ENCODE measurements around the gene PAM. TPM values are rescaled to one million over a fixed set of nuclear protein-coding genes. Genes with fewer than 3 reads are reported as not detected.

The PAM gene
- total and polyA plus RNA-seq, 3 experiments from 2014 or later: 58.7 to 65.0 (median 59.8) TPM

DNA sequence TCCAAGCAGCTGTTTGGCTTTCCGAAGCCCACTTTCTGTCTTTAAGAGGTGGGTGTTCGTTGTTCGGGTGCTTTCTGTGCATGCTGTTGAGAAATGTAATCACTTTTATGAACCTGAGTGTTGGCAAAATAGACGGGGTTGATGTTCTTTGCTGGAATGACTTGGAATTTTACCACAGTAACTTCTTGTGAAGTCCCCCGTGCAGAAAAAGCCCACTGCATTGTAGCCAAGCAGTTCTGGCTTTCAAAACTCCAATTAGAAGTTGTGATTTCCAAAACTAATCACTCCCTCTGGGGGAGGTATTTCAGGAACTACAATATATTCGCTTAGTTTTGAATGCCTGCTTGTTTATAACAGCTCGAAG, 111.1 kb downstream of the PAM start:
- Histone ChIP-seq H3K27ac (ENCODE audit: low read depth, low read length) (no peak overlapping the region), H3K9me3 (ENCODE audit: low read length) (no peaks in the 10 kb centered on the region)
- peaks cover 7 to 24% (median 18%) of the 10 kb centered on the region in 3 donors for H3K36me3 Mint-ChIP-seq

GRCh38 chr5:102867992-102868662, 113.0 kb downstream of the PAM start:
- H3K27me3 Mint-ChIP-seq: peaks cover 4 to 15% of the 10 kb centered on the region in 2 donors
- CTCF ChIA-PET: no interaction called here
- no peaks in the 10 kb centered on the region for H3K27me3 ChIP-seq (ENCODE audit: insufficient read depth, low read length, poor library complexity, severe bottlenecking)
- peaks cover 20 to 23% (median 21%) of the 10 kb centered on the region in 3 donors for H3K4me1 Mint-ChIP-seq
- H3K36me3 ChIP-seq (ENCODE audit: insufficient read depth, low read length): no peaks in the 10 kb centered on the region
- H3K4me3 ChIP-seq (ENCODE audit: low read length): no peak overlapping the region
- no peaks in the 10 kb centered on the region for H3K9me3 Mint-ChIP-seq
- H3K27ac Mint-ChIP-seq: no peak overlapping the region
- no peaks in the 10 kb centered on the region for H3K9me3 ChIP-seq (ENCODE audit: low read length)
- DNase-seq: no peak
- H3K4me1 ChIP-seq (ENCODE audit: insufficient read depth, low read length): peaks cover 3% of the 10 kb centered on the region
- no peak overlapping the region for H3K27ac ChIP-seq (ENCODE audit: low read depth, low read length)
- H3K4me3 Mint-ChIP-seq: no peak overlapping the region
- POLR2A ChIA-PET: no interaction called here
- peaks cover 10 to 32% (median 28%) of the 10 kb centered on the region in 3 donors for H3K36me3 Mint-ChIP-seq

More for the DNA sequence above, 111.1 kb downstream of the PAM start:
- Histone ChIP-seq H3K36me3 (ENCODE audit: insufficient read depth, low read length) (no peaks in the 10 kb centered on the region), H3K4me1 (ENCODE audit: insufficient read depth, low read length) (peaks cover 3% of the 10 kb centered on the region), H3K4me3 (ENCODE audit: low read length) (peak overlapping the region; percentile 46), H3K27me3 (ENCODE audit: insufficient read depth, low read length, poor library complexity, severe bottlenecking) (no peaks in the 10 kb centered on the region)
- H3K4me1 Mint-ChIP-seq: peaks cover 20 to 25% (median 21%) of the 10 kb centered on the region in 3 donors
- peak overlapping the region; percentile 61 to 92 (median 81) for H3K4me3 Mint-ChIP-seq
- no peak for DNase-seq
- ChIA-PET CTCF (interaction anchor here (1.3 kb wide), 1 partner anchor 9 kb away, joined by 4 read pairs; no protein-coding TSS in a partner anchor), POLR2A (no interaction called here)
- H3K9me3 Mint-ChIP-seq: no peaks in the 10 kb centered on the region
- H3K27me3 Mint-ChIP-seq: peaks cover 4 to 15% of the 10 kb centered on the region in 2 donors
- H3K27ac Mint-ChIP-seq: peak overlapping the region in 5 of 8 donors; percentile 54 to 81 (median 76)

- H3K36me3 ChIP-seq (ENCODE audit: insufficient read depth, low read length): no peaks in the 10 kb centered on the region
- CTCF ChIA-PET: no interaction called here
- Mint-ChIP-seq H3K27me3 (peaks cover 4 to 15% of the 10 kb centered on the region in 2 donors), H3K4me1 (peaks cover 20 to 21% (median 21%) of the 10 kb centered on the region in 3 donors), H3K27ac (no peak overlapping the region), H3K4me3 (no peak overlapping the region), H3K9me3 (no peaks in the 10 kb centered on the region), H3K36me3 (peaks cover 12 to 40% (median 37%) of the 10 kb centered on the region in 3 donors)
- H3K4me3 ChIP-seq (ENCODE audit: low read length): no peak overlapping the region
- H3K4me1 ChIP-seq (ENCODE audit: insufficient read depth, low read length): peaks cover 3% of the 10 kb centered on the region
- no peak overlapping the region for H3K27ac ChIP-seq (ENCODE audit: low read depth, low read length)
- no peaks in the 10 kb centered on the region for H3K27me3 ChIP-seq (ENCODE audit: insufficient read depth, low read length, poor library complexity, severe bottlenecking)
- POLR2A ChIA-PET: no interaction called here
- DNase-seq: no peak
- H3K9me3 ChIP-seq (ENCODE audit: low read length): no peaks in the 10 kb centered on the region
Measured at GRCh38 chr5:102869230-102869629, 114.1 kb downstream of the PAM start.

GRCh38 chr5:102873379-102873932, 118.4 kb downstream of the PAM start:
- POLR2A ChIA-PET: no interaction called here
- Mint-ChIP-seq H3K9me3 (no peaks in the 10 kb centered on the region), H3K27ac (no peak overlapping the region), H3K4me1 (peaks cover 0 to 2% (median 0%) of the 10 kb centered on the region in 3 donors), H3K36me3 (peaks cover 10 to 44% (median 41%) of the 10 kb centered on the region in 3 donors), H3K27me3 (peaks cover 0 to 4% of the 10 kb centered on the region in 2 donors), H3K4me3 (no peak overlapping the region)
- Histone ChIP-seq H3K4me1 (ENCODE audit: insufficient read depth, low read length) (no peaks in the 10 kb centered on the region), H3K9me3 (ENCODE audit: low read length) (no peaks in the 10 kb centered on the region), H3K36me3 (ENCODE audit: insufficient read depth, low read length) (no peaks in the 10 kb centered on the region), H3K27ac (ENCODE audit: low read depth, low read length) (no peak overlapping the region), H3K27me3 (ENCODE audit: insufficient read depth, low read length, poor library complexity, severe bottlenecking) (no peaks in the 10 kb centered on the region), H3K4me3 (ENCODE audit: low read length) (no peak overlapping the region)
- CTCF ChIA-PET: no interaction called here
- DNase-seq: no peak

- Histone ChIP-seq H3K27ac (ENCODE audit: low read depth, low read length) (no peak overlapping the region), H3K36me3 (ENCODE audit: insufficient read depth, low read length) (no peaks in the 10 kb centered on the region), H3K4me1 (ENCODE audit: insufficient read depth, low read length) (no peaks in the 10 kb centered on the region), H3K9me3 (ENCODE audit: low read length) (no peaks in the 10 kb centered on the region), H3K4me3 (ENCODE audit: low read length) (no peak overlapping the region), H3K27me3 (ENCODE audit: insufficient read depth, low read length, poor library complexity, severe bottlenecking) (no peaks in the 10 kb centered on the region)
- H3K4me3 Mint-ChIP-seq: no peak overlapping the region
- CTCF ChIA-PET: no interaction called here
- no peaks in the 10 kb centered on the region for H3K9me3 Mint-ChIP-seq
- H3K27me3 Mint-ChIP-seq: peaks cover 0 to 4% of the 10 kb centered on the region in 2 donors
- H3K27ac Mint-ChIP-seq: no peak overlapping the region
- POLR2A ChIA-PET: no interaction called here
- peaks cover 0 to 1% (median 0%) of the 10 kb centered on the region in 3 donors for H3K4me1 Mint-ChIP-seq
- H3K36me3 Mint-ChIP-seq: peaks cover 11 to 43% (median 40%) of the 10 kb centered on the region in 3 donors
- DNase-seq: no peak
Measured at GRCh38 chr5:102874054-102874453, 118.9 kb downstream of the PAM start.

- Histone ChIP-seq H3K27ac (ENCODE audit: low read depth, low read length) (no peak overlapping the region), H3K9me3 (ENCODE audit: low read length) (no peaks in the 10 kb centered on the region), H3K36me3 (ENCODE audit: insufficient read depth, low read length) (no peaks in the 10 kb centered on the region), H3K27me3 (ENCODE audit: insufficient read depth, low read length, poor library complexity, severe bottlenecking) (no peaks in the 10 kb centered on the region), H3K4me3 (ENCODE audit: low read length) (no peak overlapping the region), H3K4me1 (ENCODE audit: insufficient read depth, low read length) (no peaks in the 10 kb centered on the region)
- ChIA-PET POLR2A (no interaction called here), CTCF (interaction anchor here (1.4 kb wide), 1 partner anchor 95 kb away, joined by 3 read pairs; no protein-coding TSS in a partner anchor)
- H3K27me3 Mint-ChIP-seq: no peaks in the 10 kb centered on the region
- H3K27ac Mint-ChIP-seq: no peak overlapping the region
- no peaks in the 10 kb centered on the region for H3K4me1 Mint-ChIP-seq
- no peak overlapping the region for H3K4me3 Mint-ChIP-seq
- no peaks in the 10 kb centered on the region for H3K9me3 Mint-ChIP-seq
- no peak for DNase-seq
- H3K36me3 Mint-ChIP-seq: peaks cover 9 to 35% (median 34%) of the 10 kb centered on the region in 3 donors
Measured at GRCh38 chr5:102875721-102876123, 120.6 kb downstream of the PAM start.

DNA sequence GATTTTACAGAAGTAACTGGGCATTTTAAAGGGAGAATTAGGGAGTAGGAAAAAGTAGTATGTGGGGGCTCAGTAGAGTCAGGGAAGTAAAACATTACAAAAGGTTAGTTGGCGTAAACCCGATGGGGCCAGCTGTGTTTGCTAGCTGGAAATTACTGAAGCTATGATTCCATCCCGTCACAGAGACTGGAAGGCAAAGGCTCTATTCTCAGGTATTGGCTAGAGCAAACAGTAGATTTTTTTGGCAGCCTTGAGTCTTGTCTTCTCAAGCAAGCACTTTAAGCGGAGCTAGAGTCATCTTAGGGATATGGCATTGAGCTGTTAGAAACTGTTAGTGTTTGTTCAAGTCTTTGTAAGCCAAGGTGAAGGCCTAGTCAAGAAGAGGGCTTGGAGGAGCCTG, 121.5 kb downstream of the PAM start:
- Histone ChIP-seq H3K36me3 (ENCODE audit: insufficient read depth, low read length) (no peaks in the 10 kb centered on the region), H3K9me3 (ENCODE audit: low read length) (no peaks in the 10 kb centered on the region), H3K27ac (ENCODE audit: low read depth, low read length) (no peak overlapping the region), H3K4me1 (ENCODE audit: insufficient read depth, low read length) (no peaks in the 10 kb centered on the region), H3K27me3 (ENCODE audit: insufficient read depth, low read length, poor library complexity, severe bottlenecking) (no peaks in the 10 kb centered on the region), H3K4me3 (ENCODE audit: low read length) (no peak overlapping the region)
- Mint-ChIP-seq H3K4me3 (no peak overlapping the region), H3K9me3 (no peaks in the 10 kb centered on the region), H3K4me1 (no peaks in the 10 kb centered on the region), H3K27me3 (no peaks in the 10 kb centered on the region), H3K27ac (peak overlapping the region in 1 of 8 donors; percentile 4), H3K36me3 (peaks cover 9 to 34% (median 31%) of the 10 kb centered on the region in 3 donors)
- ChIA-PET CTCF (no interaction called here), POLR2A (no interaction called here)
- no peak for DNase-seq

DNA sequence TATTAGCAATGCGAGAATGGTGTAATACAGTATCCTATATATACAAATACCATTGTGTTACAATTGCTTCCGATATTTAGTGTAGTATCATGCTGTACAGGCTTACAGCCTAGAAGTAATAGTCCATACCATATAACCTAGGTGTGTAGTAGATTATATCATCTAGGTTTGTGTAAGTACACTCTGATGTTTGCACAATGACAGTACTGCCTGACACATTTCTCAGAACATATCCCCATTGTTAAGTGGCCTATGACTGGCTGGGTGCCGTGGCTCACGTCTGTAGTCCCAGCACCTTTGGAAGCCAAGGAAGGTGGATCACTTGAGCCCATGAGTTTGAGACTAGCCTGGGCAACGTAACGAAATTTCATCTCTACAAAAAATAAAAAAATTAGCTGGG, 124.6 kb downstream of the PAM start:
- H3K4me1 ChIP-seq (ENCODE audit: insufficient read depth, low read length): no peaks in the 10 kb centered on the region
- no peaks in the 10 kb centered on the region for H3K36me3 ChIP-seq (ENCODE audit: insufficient read depth, low read length)
- Mint-ChIP-seq H3K36me3 (peaks cover 5 to 26% (median 20%) of the 10 kb centered on the region in 3 donors), H3K4me3 (no peak overlapping the region), H3K4me1 (peaks cover 2 to 14% (median 10%) of the 10 kb centered on the region in 3 donors), H3K27ac (peak overlapping the region in 1 of 8 donors; percentile 43), H3K9me3 (no peaks in the 10 kb centered on the region), H3K27me3 (no peaks in the 10 kb centered on the region)
- H3K27me3 ChIP-seq (ENCODE audit: insufficient read depth, low read length, poor library complexity, severe bottlenecking): no peaks in the 10 kb centered on the region
- CTCF ChIA-PET: no interaction called here
- H3K27ac ChIP-seq (ENCODE audit: low read depth, low read length): no peak overlapping the region
- DNase-seq: no peak
- no peak overlapping the region for H3K4me3 ChIP-seq (ENCODE audit: low read length)
- H3K9me3 ChIP-seq (ENCODE audit: low read length): no peaks in the 10 kb centered on the region
- POLR2A ChIA-PET: no interaction called here

Measured in CD8-positive, alpha-beta memory T cell (primary cell).